Measurements from ENCODE around the gene WNT11.

- TF ChIP-seq CTCF (IDR thresholded peaks at IDR 0.05) = no peak
- no peak for TF ChIP-seq POLR2A (IDR thresholded peaks at IDR 0.05)
Observed at GRCh38 chr11:76212086-76213035, 6.1 kb upstream of the WNT11 start.

Data from esophagus squamous epithelium (tissue), 4 donors.